NCI-H2107 treated with DMSO at 0.1 percent for 48 hours (cell line): ENCODE results near the gene TMEM258.

ENCODE experiments used
- DNase-seq: peaks from one replicate; lab custom pipeline; 2025; ENCODE audit not compliant: unreplicated experiment; lab: John Stamatoyannopoulos, UW

The TMEM258 gene

GRCh38 chr11:61777234-61778090 lies 14.9 kb downstream of the TMEM258 start:
- DNase-seq, result no peak

DNA sequence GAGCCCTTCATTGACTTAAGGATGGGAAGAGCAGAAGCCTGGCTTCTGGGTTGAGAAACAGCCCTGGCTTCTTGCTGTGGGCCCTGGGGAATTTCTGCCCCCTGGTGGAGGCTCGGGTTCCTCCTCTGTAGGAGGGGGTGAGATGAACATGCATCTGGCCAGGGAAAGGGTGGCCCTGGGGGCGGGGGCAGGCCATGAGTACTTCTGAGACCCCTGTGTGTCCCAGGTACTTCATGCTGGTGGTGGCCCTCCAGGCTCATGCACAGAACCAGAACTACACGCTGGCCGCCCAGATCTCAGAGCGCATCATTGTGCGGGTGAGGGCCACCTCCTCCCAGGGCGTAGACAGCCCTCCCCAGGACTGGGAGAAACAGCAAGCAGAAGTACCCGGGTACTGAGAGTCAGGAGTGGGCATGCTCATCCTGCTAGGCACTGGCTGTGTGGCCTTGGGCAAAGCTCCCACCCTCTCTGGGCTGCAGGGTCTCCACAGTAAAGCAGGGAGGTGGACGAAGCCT lies 15.8 kb downstream of the TMEM258 start:
- no peak for DNase-seq

DNA sequence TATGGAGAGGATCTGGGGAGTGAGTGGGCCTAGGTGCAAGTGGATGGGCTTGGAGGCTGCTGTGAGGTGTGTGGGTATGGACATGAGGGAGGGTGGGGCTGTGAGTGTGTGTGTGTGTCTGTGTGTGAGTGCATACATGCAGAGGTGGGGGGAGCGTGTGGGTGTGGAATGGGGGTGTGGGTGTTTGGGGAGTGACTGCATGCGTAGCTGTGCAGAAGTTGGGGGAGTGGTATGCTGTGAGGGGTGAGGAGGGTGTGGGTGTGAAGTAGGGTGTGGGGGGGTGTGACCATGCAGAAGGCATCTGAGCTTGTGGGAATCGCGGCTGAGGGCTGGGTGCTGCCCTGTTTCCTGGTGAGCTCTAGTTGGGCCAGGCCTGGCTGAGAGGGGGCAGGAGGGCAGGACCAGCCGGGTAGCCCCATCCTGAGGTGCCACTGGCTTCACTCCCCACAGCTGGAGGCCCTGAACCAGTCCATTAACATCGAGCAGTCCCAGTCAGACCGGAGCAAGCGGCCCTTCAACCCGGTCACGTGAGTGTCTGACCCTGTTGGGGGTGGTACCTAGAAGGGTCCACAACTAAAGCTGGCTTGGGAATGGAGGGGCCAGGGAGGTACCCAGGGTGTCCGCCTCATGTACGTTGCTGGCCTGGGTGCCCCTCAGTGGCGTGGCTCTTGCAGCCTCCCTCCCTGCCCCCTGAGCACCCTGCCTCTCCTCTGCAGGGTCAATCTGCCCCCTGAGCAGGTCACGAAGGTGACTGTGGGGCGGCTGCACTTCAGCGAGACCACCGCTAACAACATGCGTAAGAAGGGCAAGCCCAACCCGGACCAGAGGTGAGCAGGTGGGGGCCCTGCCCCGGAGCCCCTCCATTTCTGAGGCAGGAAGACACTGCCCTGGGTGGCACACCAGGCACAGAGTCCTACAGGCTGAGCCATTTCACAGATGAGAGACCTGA lies 16.5 kb downstream of the TMEM258 start:
- no peak for DNase-seq

GRCh38 chr11:61775106-61775505 lies 17.3 kb downstream of the TMEM258 start:
- DNase-seq, result no peak

DNA sequence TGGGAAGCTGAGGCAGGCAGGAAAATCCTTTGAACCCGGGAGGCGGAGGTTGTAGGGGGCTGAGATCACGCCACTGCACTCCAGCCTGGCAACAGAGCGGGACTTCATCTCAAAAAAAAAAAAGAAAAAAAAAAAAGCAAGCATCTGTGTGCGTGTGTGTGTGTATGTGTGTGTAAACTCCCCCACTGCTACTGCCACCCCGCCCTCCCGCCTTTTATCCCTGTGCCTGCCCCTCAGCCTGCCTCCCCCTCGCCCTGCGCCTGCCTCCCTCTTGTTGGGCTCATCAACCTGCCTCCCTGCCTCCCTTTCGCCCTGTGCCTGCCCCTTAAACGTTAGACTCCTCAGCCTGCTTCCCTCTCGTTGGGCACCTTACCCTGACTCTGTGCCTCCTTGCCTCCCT lies 18.0 kb downstream of the TMEM258 start:
- DNase-seq, result no peak

GRCh38 chr11:61773809-61774208 lies 18.6 kb downstream of the TMEM258 start:
- DNase-seq, result no peak

DNA sequence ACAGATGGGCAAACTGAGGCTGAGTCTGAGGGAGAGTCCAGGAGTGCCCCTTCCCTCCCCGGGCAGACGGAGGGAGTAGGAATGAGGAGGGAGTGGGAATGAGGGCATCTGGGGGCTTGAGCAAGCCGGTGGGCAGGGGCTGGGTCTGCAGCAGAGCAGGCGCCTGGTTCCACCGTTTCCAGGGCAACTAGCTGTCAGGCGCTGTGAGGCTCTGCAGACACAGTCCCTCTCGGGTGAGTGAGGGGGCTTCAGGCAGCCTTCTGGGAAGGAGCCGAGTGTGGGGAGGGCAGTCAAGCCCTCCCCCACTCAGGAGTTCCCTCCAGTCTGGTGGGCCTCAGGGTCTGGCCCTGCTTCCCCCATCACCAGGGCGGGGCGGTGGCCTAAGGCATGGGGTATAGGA lies 19.0 kb downstream of the TMEM258 start:
- DNase-seq, result no peak

DNA sequence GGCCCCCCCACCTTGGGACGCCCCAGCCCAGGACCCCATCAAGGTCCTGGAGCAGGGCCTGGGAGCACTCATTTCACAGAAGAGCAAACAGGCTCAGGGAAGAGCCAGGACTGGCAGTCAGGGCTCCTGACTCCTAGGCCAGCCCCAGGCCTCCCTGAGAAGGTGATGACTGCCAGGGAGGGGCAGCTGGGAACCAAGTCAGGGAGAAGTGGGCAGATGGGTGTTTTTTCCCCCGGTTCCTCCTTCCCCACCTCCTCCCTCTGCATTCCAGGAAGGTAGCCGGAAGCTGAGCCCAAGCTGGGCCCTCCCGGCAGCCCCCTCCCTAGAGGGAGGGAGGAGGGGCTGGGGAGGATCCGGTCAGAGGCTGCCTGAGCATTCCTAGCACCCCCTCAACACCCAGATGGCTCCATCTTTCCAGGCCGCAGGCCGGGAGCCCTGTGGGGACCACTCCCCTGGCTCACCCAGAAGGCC lies 20.4 kb downstream of the TMEM258 start:
- DNase-seq, result no peak

DNA sequence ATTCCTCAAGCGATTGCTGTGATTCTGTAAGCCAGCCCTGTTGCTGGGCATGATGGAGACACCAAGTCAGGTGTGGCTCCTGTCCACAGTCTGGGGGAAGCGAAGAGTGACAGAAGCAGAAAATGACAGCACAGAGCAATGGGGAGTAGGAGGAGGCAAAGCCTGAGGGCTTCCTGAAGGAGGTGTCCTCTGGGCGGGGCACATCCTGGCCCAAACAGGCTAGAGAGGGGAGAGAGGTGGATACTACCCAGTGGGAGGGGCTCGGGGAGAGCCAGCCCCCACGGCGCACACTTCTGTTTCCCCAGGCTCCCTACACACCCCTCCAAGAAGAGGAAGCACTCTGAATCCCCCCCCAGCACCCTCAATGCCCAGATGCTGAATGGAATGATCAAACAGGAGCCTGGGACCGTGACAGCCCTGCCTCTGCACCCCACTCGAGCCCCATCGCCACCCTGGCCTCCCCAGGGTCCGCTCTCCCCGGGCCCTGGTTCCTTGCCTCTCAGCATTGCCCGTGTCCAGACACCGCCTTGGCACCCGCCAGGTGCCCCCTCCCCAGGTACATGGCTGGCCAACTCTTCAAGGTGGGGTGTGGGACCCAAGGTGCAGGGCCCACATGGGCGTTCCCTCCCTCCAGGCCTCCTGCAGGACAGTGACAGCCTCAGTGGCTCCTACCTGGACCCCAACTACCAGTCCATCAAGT lies 21.1 kb downstream of the TMEM258 start:
- no peak for DNase-seq

DNA sequence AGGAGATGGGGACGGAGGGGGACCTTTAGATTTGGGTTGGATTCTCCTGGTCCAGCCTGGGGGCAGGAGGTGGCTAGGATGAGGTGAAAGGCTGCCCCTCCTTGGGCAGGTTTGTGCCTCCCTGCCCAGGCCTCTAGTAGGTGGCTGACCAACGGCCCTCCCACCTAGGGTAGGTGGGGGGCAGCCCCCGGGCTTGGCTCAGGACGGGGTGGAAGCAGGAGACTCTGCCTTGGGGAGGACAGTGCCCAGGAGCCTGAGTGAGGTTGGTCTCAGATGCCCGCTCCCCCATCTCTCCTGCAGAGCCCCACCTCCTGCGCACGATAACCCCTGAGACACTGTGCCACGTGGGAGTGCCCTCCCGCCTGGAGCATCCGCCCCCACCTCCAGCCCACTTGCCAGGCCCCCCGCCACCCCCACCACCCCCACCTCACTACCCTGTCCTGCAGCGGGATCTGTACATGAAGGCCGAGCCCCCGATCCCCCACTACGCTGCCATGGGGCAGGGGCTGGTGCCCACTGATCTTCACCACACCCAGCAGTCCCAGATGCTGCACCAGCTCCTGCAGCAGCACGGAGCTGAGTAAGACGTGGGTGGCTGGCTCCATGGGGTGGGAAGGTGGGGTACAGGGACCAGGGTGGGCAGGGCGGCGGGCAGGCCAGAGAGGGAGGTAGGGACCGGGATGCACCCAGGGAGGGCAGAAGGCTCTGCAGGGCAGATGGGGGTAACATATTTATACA lies 22.3 kb downstream of the TMEM258 start:
- DNase-seq, result no peak

- DNase-seq, result no peak
Measured at GRCh38 chr11:61769169-61769920, 23.1 kb downstream of the TMEM258 start.

- DNase-seq, result no peak
Measured at GRCh38 chr11:61768376-61769076, 23.9 kb downstream of the TMEM258 start.

DNA sequence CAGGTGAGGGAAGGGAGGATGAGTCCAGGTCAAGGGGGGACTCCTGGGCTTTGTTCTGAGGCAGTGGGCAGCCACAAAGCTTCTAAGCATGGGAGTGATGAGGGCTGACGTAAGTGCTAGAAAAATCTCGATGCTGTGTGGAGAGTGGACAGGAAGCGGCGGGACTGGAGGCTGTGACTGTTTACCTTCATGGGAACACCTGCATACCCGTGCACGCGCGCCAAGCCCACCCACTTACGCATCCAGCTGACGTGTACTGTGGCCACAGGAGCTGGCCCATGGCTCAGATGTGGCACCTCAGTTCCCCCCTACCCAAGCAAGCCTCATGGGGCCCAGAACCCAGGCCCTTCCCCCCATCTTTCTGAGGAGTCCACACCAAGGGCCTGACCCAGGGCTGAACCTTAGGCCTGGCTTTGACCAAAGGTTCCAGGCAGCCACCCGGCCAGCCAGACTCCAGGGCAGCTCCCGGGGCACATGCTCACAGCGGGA lies 26.0 kb downstream of the TMEM258 start:
- DNase-seq, result no peak

GRCh38 chr11:61765550-61766253 lies 26.7 kb downstream of the TMEM258 start:
- DNase-seq, result no peak

DNA sequence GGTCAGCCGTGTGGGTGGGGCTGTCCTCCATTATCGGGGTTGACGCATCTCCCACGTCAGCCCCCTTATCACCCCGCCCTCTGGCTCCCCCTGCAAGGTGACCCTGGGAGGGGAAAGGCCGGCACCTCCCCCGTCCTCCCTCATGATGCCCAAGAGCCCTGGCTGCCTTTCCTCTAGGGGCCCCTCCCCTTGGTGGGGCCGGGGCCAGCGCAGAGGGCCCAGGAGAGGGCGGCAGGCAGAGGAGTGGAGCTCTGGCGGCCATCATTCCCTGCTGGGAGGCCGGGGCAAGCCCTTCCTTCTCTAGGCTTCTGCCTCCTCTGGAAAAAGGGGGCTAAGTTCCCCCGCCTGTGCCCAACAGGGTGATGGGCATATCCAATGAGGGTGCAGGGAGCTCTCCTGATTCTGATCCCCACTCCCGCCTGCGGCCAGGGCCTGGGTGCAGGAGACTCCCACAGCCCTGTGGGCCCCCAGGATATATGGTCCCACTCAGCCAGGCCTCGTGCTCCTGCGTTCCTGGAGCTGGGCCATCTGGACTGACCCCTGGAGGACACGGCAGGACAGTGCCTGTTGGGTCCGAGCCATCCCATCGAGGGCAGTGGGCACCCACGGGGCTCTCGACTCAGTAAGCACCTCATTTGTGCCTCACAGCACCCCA lies 27.7 kb downstream of the TMEM258 start:
- DNase-seq, result no peak

DNA sequence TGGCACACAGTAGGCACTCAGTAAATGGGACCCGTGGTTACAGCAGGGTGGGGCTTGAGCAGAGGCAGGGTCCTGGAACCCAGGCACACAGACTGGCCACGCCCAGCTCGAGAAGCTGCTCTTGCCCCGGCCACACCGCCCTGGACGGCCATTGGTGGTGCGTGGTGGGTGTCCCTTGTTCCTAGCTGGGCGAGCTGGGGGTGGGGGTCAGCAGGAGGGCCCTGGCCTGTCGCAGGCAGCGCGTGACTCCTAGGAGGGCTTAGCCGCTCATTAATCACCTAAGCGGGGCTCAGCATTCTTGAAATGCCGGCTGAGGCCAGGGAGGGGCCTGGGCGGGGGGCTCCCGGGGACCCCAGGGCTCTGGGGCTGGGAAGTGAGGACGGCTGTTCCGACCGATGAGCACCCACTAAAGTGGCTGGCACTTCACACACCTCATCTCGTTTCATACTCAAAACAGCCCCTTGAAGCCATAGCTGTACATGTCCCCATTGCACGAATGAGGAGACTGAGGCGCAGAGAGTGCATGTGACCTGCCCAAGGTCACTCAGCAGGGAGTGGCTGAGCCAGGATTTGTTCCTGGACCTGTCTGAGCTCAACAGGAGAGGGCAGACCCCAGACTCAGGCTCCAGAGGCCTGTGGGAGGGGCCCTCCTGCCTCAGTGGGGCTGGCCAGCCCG lies 28.3 kb downstream of the TMEM258 start:
- DNase-seq, result no peak

GRCh38 chr11:61762798-61763197 lies 29.6 kb downstream of the TMEM258 start:
- DNase-seq, result no peak
